GM23248 (cell line): ENCODE results near the gene TTN.

ENCODE experiments used
- EZH2 ChIP-seq: fragments of 200-600 bp; sonication (generic); IDR thresholded peaks from 2 replicates; pipeline ENCODE4 v1.6.1; 2018; ENCODE audit warnings: antibody characterized with exemption, mild to moderate bottlenecking; ENCODE audit not compliant: insufficient read depth, poor library complexity, severe bottlenecking
- EZH2phosphoT487 ChIP-seq: fragments of 200-600 bp; sonication (generic); IDR thresholded peaks from 2 replicates; pipeline ENCODE4 v1.6.1; 2018; ENCODE audit warnings: antibody characterized with exemption, moderate library complexity, mild to moderate bottlenecking, low read depth; ENCODE audit not compliant: insufficient read depth

- TF ChIP-seq EZH2: no peak
- TF ChIP-seq EZH2phosphoT487: no peak
Observed at GRCh38 chr2:178843697-178844096, 36.5 kb upstream of the TTN start.
